ENCODE data around the gene RASGRP1.

Gene RASGRP1

GRCh38 chr15:38593524-38593923 is 28.9 kb upstream of the RASGRP1 start:
- TF ChIP-seq POLR2AphosphoS5 (IDR thresholded peaks at IDR 0.05; ENCODE audit: low read depth, low read length), result no peak
- TF ChIP-seq REST (IDR thresholded peaks at IDR 0.05; ENCODE audit: insufficient read depth in 1 of 2, low read depth in 2 of 2, low read length in 2 of 2), result no peak
- no peak for TF ChIP-seq TAF1 (IDR thresholded peaks at IDR 0.05; ENCODE audit: borderline replicate concordance, insufficient read depth, low read length)
- no peak for TF ChIP-seq FOXP2 (optimal IDR thresholded peaks at IDR 0.05; ENCODE audit: borderline replicate concordance, extremely low read depth, extremely low read length, insufficient read depth)
- TF ChIP-seq SIN3A (IDR thresholded peaks at IDR 0.05; ENCODE audit: borderline replicate concordance, insufficient read depth, low read length), result no peak

GRCh38 chr15:38589502-38589901 is 24.9 kb upstream of the RASGRP1 start:
- TF ChIP-seq SIN3A (IDR thresholded peaks at IDR 0.05; ENCODE audit: borderline replicate concordance, insufficient read depth, low read length), result no peak
- TF ChIP-seq FOXP2 (optimal IDR thresholded peaks at IDR 0.05; ENCODE audit: borderline replicate concordance, extremely low read depth, extremely low read length, insufficient read depth), result no peak
- no peak for TF ChIP-seq POLR2AphosphoS5 (IDR thresholded peaks at IDR 0.05; ENCODE audit: low read depth, low read length)
- no peak for TF ChIP-seq TAF1 (IDR thresholded peaks at IDR 0.05; ENCODE audit: borderline replicate concordance, insufficient read depth, low read length)
- no peak for TF ChIP-seq REST (IDR thresholded peaks at IDR 0.05; ENCODE audit: insufficient read depth in 1 of 2, low read depth in 2 of 2, low read length in 2 of 2)

- no peak for TF ChIP-seq FOXP2 (optimal IDR thresholded peaks at IDR 0.05; ENCODE audit: borderline replicate concordance, extremely low read depth, extremely low read length, insufficient read depth)
- no peak for TF ChIP-seq POLR2AphosphoS5 (IDR thresholded peaks at IDR 0.05; ENCODE audit: low read depth, low read length)
- TF ChIP-seq REST (IDR thresholded peaks at IDR 0.05; ENCODE audit: insufficient read depth in 1 of 2, low read depth in 2 of 2, low read length in 2 of 2), result no peak
- TF ChIP-seq SIN3A (IDR thresholded peaks at IDR 0.05; ENCODE audit: borderline replicate concordance, insufficient read depth, low read length), result no peak
- no peak for TF ChIP-seq TAF1 (IDR thresholded peaks at IDR 0.05; ENCODE audit: borderline replicate concordance, insufficient read depth, low read length)
Measured at GRCh38 chr15:38588672-38589071, 24.1 kb upstream of the RASGRP1 start.

- TF ChIP-seq TAF1 (IDR thresholded peaks at IDR 0.05; ENCODE audit: borderline replicate concordance, insufficient read depth, low read length), result no peak
- TF ChIP-seq REST (IDR thresholded peaks at IDR 0.05; ENCODE audit: insufficient read depth in 1 of 2, low read depth in 2 of 2, low read length in 2 of 2), result no peak
- no peak for TF ChIP-seq SIN3A (IDR thresholded peaks at IDR 0.05; ENCODE audit: borderline replicate concordance, insufficient read depth, low read length)
- TF ChIP-seq FOXP2 (optimal IDR thresholded peaks at IDR 0.05; ENCODE audit: borderline replicate concordance, extremely low read depth, extremely low read length, insufficient read depth), result no peak
- no peak for TF ChIP-seq POLR2AphosphoS5 (IDR thresholded peaks at IDR 0.05; ENCODE audit: low read depth, low read length)
Measured at GRCh38 chr15:38587214-38587613, 22.6 kb upstream of the RASGRP1 start.

GRCh38 chr15:38578626-38579025 is 14.0 kb upstream of the RASGRP1 start:
- TF ChIP-seq FOXP2 (optimal IDR thresholded peaks at IDR 0.05; ENCODE audit: borderline replicate concordance, extremely low read depth, extremely low read length, insufficient read depth) (no peak), POLR2AphosphoS5 (IDR thresholded peaks at IDR 0.05; ENCODE audit: low read depth, low read length) (no peak), SIN3A (IDR thresholded peaks at IDR 0.05; ENCODE audit: borderline replicate concordance, insufficient read depth, low read length) (no peak), REST (IDR thresholded peaks at IDR 0.05; ENCODE audit: insufficient read depth in 1 of 2, low read depth in 2 of 2, low read length in 2 of 2) (no peak), TAF1 (IDR thresholded peaks at IDR 0.05; ENCODE audit: borderline replicate concordance, insufficient read depth, low read length) (no peak)

Measured in PFSK-1 (cell line).